ENCODE data around the gene SCARF2. TPM values are rescaled to one million over a fixed set of nuclear protein-coding genes. Genes with fewer than 3 reads are reported as not detected.

Gene SCARF2
- total and polyA plus RNA-seq, 8 donors: 0.89 to 42.9 (median 3.9) TPM

DNA sequence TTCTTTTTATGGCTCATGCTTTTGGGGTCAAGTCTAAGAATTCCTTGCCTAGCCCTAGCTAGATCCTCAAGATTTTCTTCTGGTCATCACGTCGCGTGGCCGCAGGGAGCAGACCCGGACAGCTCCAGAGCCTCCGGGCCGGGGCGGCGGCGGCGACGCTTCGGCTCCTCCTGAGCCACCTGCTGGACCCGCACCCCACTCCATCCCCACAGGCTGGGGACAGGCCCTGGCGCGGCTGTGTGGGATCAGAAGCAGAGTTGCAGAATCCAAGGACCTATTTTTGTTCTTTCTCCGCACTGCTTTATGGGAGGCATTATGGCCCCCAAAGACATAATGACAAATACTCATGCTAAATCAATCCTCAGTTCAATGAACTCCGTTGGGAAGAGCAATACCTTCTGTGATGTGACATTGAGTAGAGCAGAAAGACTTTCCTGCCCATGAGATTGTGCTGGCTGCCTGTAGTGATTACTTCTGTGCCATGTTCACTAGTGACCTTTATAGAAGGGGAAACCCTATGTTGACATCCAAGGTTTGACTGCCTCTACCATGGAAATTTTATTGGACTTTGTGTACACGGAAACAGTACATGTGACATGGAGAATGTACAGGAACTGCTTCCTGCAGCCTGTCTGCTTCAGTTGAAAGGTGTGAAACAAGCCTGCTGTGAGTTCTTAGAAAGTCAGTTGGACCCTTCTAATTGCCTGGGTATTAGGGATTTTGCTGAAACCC lies 12.4 kb upstream of the SCARF2 start:
- Histone ChIP-seq H3K27ac (no peak overlapping the region), H3K27me3 (no peaks in the 10 kb centered on the region), H3K9me3 (no peaks in the 10 kb centered on the region), H3K36me3 (peaks cover 15 to 54% (median 40%) of the 10 kb centered on the region in 4 donors), H3K4me3 (no peak overlapping the region), H3K4me1 (peaks cover 0 to 2% (median 0%) of the 10 kb centered on the region in 4 donors)
- no peak for DNase-seq
- intact Hi-C loops (cut with DNase I; ENCODE audit: low total_unique reads): no loop called here
- no peak for TF ChIP-seq POLR2A (IDR thresholded peaks at IDR 0.05)
- TF ChIP-seq EP300 (IDR thresholded peaks at IDR 0.05): no peak
- TF ChIP-seq, protein P1, sequence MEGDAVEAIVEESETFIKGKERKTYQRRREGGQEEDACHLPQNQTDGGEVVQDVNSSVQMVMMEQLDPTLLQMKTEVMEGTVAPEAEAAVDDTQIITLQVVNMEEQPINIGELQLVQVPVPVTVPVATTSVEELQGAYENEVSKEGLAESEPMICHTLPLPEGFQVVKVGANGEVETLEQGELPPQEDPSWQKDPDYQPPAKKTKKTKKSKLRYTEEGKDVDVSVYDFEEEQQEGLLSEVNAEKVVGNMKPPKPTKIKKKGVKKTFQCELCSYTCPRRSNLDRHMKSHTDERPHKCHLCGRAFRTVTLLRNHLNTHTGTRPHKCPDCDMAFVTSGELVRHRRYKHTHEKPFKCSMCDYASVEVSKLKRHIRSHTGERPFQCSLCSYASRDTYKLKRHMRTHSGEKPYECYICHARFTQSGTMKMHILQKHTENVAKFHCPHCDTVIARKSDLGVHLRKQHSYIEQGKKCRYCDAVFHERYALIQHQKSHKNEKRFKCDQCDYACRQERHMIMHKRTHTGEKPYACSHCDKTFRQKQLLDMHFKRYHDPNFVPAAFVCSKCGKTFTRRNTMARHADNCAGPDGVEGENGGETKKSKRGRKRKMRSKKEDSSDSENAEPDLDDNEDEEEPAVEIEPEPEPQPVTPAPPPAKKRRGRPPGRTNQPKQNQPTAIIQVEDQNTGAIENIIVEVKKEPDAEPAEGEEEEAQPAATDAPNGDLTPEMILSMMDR (IDR thresholded peaks at IDR 0.05): no peak
- no peak for TF ChIP-seq POLR2AphosphoS5 (IDR thresholded peaks at IDR 0.05)
- WGBS, 5 donors: 88 to 96% (median 94%) methylated on average over 19 of the region's 19 CpGs

DNA sequence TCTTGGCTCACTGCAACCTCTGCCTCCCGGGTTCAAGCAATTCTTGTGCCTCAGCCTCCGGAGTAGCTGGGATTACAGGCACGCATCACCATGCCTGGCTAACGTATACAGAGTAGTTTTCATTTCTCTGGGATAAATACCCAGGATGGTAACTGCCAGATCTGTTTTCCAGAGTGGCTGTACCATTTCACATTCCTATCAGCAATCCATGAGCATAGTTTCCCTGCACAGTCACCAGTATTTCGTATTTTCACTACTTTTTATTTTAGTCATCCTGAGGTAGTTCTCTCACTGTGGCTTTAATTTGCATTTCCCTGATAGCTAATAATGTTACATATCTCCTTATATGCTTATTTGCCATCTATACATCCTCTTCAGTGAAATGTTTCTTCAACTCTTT lies 11.0 kb upstream of the SCARF2 start:
- 86 to 94% (median 91%) methylated on average over 5 of the region's 5 CpGs for WGBS, 5 donors
- no peak overlapping the region for H3K27ac ChIP-seq
- no peak for DNase-seq
- H3K36me3 ChIP-seq: peaks cover 9 to 56% (median 51%) of the 10 kb centered on the region in 4 donors
- H3K9me3 ChIP-seq: no peaks in the 10 kb centered on the region
- intact Hi-C loops (cut with DNase I; ENCODE audit: low total_unique reads): no loop called here
- TF ChIP-seq POLR2AphosphoS5 (IDR thresholded peaks at IDR 0.05) (no peak), EP300 (IDR thresholded peaks at IDR 0.05) (no peak), POLR2A (IDR thresholded peaks at IDR 0.05) (no peak)
- TF ChIP-seq, protein P1 (IDR thresholded peaks at IDR 0.05): no peak
- no peaks in the 10 kb centered on the region for H3K4me1 ChIP-seq
- no peaks in the 10 kb centered on the region for H3K27me3 ChIP-seq
- H3K4me3 ChIP-seq: no peak overlapping the region

DNA sequence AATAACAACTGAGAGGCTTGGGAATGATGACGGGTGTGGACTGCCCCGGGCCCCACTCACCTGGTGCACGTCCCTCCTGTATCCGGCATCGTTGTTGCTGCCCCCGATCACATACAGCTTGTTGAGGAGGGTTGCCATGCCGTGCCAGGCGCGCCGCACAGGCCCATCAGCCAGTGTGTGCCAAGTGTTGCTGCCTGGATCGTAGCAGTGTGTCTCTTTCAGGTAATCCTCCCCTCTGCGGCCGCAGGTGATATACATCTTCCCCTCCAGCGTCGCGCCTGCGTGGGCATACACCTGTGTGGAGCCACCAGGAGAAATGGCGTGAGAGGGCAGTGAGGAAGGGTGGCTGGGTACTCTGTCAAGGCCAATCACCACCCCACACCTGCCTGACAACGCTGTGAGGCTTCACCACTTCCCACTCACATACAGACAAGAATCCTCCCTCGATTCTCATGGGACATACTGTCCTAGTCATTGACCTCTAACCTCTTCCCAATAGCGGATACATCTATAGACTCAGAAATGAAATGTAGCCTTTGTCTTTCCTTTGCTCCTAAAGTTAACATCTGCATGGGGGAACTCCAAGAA lies 8.9 kb upstream of the SCARF2 start:
- 94 to 96% (median 95%) methylated on average over 21 of the region's 21 CpGs for WGBS, 5 donors
- TF ChIP-seq, protein P1 (IDR thresholded peaks at IDR 0.05): no peak
- no peak for TF ChIP-seq EP300 (IDR thresholded peaks at IDR 0.05)
- TF ChIP-seq POLR2AphosphoS5 (IDR thresholded peaks at IDR 0.05): no peak
- TF ChIP-seq POLR2A (IDR thresholded peaks at IDR 0.05): no peak
- Histone ChIP-seq H3K27me3 (no peaks in the 10 kb centered on the region), H3K4me3 (no peak overlapping the region), H3K4me1 (peaks cover 0 to 8% (median 4%) of the 10 kb centered on the region in 4 donors), H3K27ac (no peak overlapping the region), H3K9me3 (no peaks in the 10 kb centered on the region), H3K36me3 (peaks cover 9 to 63% (median 60%) of the 10 kb centered on the region in 4 donors)
- intact Hi-C loops (cut with DNase I; ENCODE audit: low total_unique reads): no loop called here
- DNase-seq: no peak

DNA sequence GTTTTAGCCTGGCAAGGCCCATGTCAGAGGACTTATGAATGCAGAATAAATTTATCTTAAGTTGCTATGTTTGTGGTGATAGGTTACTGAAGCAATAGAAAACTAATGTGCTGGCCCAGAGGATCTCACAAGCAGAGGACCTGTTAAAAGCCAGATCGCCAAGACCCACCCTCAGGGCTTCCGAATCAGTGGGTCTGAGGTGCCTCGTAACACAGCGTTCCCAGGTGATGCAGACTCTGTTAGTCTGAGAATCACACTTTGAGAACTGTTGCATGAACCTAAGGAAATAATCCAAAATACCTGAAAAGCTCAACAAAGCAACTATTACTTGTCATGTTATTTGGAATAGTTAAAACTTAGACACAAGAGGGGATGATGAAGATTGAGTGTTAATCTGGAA lies 6.7 kb upstream of the SCARF2 start:
- no peak overlapping the region for H3K4me3 ChIP-seq
- peaks cover 9 to 61% (median 52%) of the 10 kb centered on the region in 4 donors for H3K36me3 ChIP-seq
- DNase-seq: no peak
- no peak for TF ChIP-seq POLR2A (IDR thresholded peaks at IDR 0.05)
- TF ChIP-seq POLR2AphosphoS5 (IDR thresholded peaks at IDR 0.05): no peak
- TF ChIP-seq, protein P1 (IDR thresholded peaks at IDR 0.05): no peak
- no peak for TF ChIP-seq EP300 (IDR thresholded peaks at IDR 0.05)
- no peaks in the 10 kb centered on the region for H3K27me3 ChIP-seq
- 96 to 99% (median 97%) methylated on average over 4 of the region's 4 CpGs for WGBS, 5 donors
- H3K4me1 ChIP-seq: peaks cover 0 to 15% (median 4%) of the 10 kb centered on the region in 4 donors
- H3K27ac ChIP-seq: no peak overlapping the region
- intact Hi-C loops (cut with DNase I; ENCODE audit: low total_unique reads): no loop called here
- no peaks in the 10 kb centered on the region for H3K9me3 ChIP-seq

All from stomach (tissue), 9 donors.